MM.1S (cell line): ENCODE results near the gene MTTP.

Source experiments
- EZH2 ChIP-seq: fragments of 300-600 bp; sonication (generic); optimal IDR thresholded peaks from 2 replicates; pipeline ENCODE3; 2017; ENCODE audit warnings: low read depth, mild to moderate bottlenecking, antibody characterized with exemption, low read length, mixed read lengths
- EZH2phosphoT487 ChIP-seq: fragments of 300-600 bp; sonication (generic); IDR thresholded peaks from 2 replicates; pipeline ENCODE4 v1.6.1; 2018; ENCODE audit warnings: antibody characterized with exemption, low read length
- TF ChIP-seq, protein P1 (sequence below): fragments of 300-600 bp; sonication (generic); IDR thresholded peaks from 2 replicates; pipeline ENCODE4 v1.5.1; 2016; ENCODE audit warnings: antibody characterized with exemption, low read length, mixed read lengths

GRCh38 chr4:99614491-99614890, 39.9 kb downstream of the MTTP start:
- TF ChIP-seq, protein P1, sequence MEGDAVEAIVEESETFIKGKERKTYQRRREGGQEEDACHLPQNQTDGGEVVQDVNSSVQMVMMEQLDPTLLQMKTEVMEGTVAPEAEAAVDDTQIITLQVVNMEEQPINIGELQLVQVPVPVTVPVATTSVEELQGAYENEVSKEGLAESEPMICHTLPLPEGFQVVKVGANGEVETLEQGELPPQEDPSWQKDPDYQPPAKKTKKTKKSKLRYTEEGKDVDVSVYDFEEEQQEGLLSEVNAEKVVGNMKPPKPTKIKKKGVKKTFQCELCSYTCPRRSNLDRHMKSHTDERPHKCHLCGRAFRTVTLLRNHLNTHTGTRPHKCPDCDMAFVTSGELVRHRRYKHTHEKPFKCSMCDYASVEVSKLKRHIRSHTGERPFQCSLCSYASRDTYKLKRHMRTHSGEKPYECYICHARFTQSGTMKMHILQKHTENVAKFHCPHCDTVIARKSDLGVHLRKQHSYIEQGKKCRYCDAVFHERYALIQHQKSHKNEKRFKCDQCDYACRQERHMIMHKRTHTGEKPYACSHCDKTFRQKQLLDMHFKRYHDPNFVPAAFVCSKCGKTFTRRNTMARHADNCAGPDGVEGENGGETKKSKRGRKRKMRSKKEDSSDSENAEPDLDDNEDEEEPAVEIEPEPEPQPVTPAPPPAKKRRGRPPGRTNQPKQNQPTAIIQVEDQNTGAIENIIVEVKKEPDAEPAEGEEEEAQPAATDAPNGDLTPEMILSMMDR, result no peak
- TF ChIP-seq EZH2phosphoT487 (no peak), EZH2 (no peak)
